GM12878 (cell line): ENCODE measurements around the gene RALGAPA1. TPM values are rescaled to one million over a fixed set of nuclear protein-coding genes. Genes with fewer than 3 reads are reported as not detected.

Experiments
- ATAC-seq: fragments of 200-7000 bp; cut with Tn5 transposase; 3 replicates; pipeline ENCODE4 v1.9.1; 2020; ENCODE audit warnings: mild to moderate bottlenecking, moderate library complexity
- BruUV-seq: library from RNA; stranded (reverse); fragments of 400-500 nt; replicated peaks from 2 replicates; lab custom pipeline; 2021; lab: Mats Ljungman, UMichigan
- CTCF ChIA-PET: fragments of 300-600 bp; sonication (Branson Sonifier 250); formaldehyde crosslinking; extraction: SDS; loops from one replicate; lab custom pipeline; 2021; ENCODE audit warnings: inconsistent platforms; lab: Yijun Ruan, JAX
- POLR2A ChIA-PET: fragments of 350-600 bp; formaldehyde crosslinking; extraction: SDS; loops from one replicate; lab custom pipeline; 2021; ENCODE audit warnings: inconsistent platforms; lab: Charles Lee
- RAD21 ChIA-PET: fragments of 300-600 bp; sonication (Branson Sonifier 250); formaldehyde crosslinking; loops from one replicate; lab custom pipeline; 2023; ENCODE audit warnings: antibody characterized with exemption; ENCODE audit not compliant: unreplicated experiment; lab: Charles Lee
- SMC1A ChIA-PET: fragments of 300-600 bp; sonication (Branson Sonifier 250); formaldehyde crosslinking; loops from one replicate; lab custom pipeline; 2023; ENCODE audit not compliant: unreplicated experiment, uncharacterized antibody; lab: Charles Lee
- DNase-seq: peaks from one replicate; pipeline ENCODE4 v3.0.0-alpha.2; 2011; ENCODE audit warnings: low read depth, low spot score
- FAIRE-seq: peaks from 3 replicates; lab custom pipeline; 2011; peaks lifted over from hg19 to GRCh38; lab: Jason Lieb, UNC
- H2AFZ ChIP-seq: 2 replicates; pipeline ENCODE4 v1.6.0; 2011; ENCODE audit warnings: low read depth, low read length, control low read depth; ENCODE audit not compliant: control insufficient read depth
- H3K27ac ChIP-seq: 2 replicates; pipeline ENCODE4 v1.5.1; 2011; ENCODE audit warnings: control low read depth; ENCODE audit not compliant: control insufficient read depth, insufficient read depth
- H3K27me3 ChIP-seq, 2 experiments: replicated peaks in 1 of 2; 2 replicates each; pipeline versions ENCODE4 v1.6.0 to v1.6.1; 2011; ENCODE audit warnings: low read length in 1 of 2; ENCODE audit not compliant: control insufficient read depth in 2 of 2, insufficient read depth in 2 of 2
- H3K36me3 ChIP-seq, 2 experiments: 2 replicates each; pipeline ENCODE4 v1.5.1; 2011; ENCODE audit warnings: low read length in 1 of 2; ENCODE audit not compliant: control insufficient read depth in 2 of 2, insufficient read depth in 2 of 2
- H3K4me1 ChIP-seq: 2 replicates; pipeline ENCODE4 v1.6.1; 2011; ENCODE audit warnings: mild to moderate bottlenecking, low read length, moderate library complexity, mixed read lengths; ENCODE audit not compliant: control insufficient read depth, insufficient read depth
- H3K4me2 ChIP-seq: 2 replicates; pipeline ENCODE4 v1.6.0; 2011; ENCODE audit warnings: control low read depth; ENCODE audit not compliant: control insufficient read depth, insufficient read depth
- H3K4me3 ChIP-seq: fragments of 200-600 bp; sonication (generic); 2 replicates; pipeline ENCODE4 v1.5.1; 2016
- H3K79me2 ChIP-seq: 2 replicates; pipeline ENCODE4 v1.6.0; 2011; ENCODE audit warnings: low read length; ENCODE audit not compliant: control insufficient read depth, insufficient read depth
- H3K9ac ChIP-seq: 2 replicates; pipeline ENCODE4 v1.8.0; 2011; ENCODE audit warnings: low read length, control low read depth, mixed read lengths; ENCODE audit not compliant: control insufficient read depth, insufficient read depth
- H3K9me3 ChIP-seq: replicated peaks from 3 replicates; pipeline ENCODE4 v1.5.1; 2011; ENCODE audit warnings: mild to moderate bottlenecking, low read length; ENCODE audit not compliant: control insufficient read depth, insufficient read depth
- H4K20me1 ChIP-seq: 2 replicates; pipeline ENCODE4 v1.6.0; 2011; ENCODE audit not compliant: control insufficient read depth, insufficient read depth
- ATF7 ChIP-seq: fragments of 450-650 bp; IDR thresholded peaks from 2 replicates; pipeline ENCODE4 v1.6.1; 2016; ENCODE audit warnings: low read depth, mild to moderate bottlenecking
- BHLHE40 ChIP-seq, 2 experiments: fragments of 450-650 bp in 1 of 2; IDR thresholded peaks; 2 replicates each; pipeline ENCODE4 v1.6.1; 2011 to 2017; ENCODE audit warnings: low read depth in 2 of 2, borderline replicate concordance in 1 of 2, improper control_type of control experiment in 1 of 2, low read length in 1 of 2, mild to moderate bottlenecking in 1 of 2
- EP300 ChIP-seq, 2 experiments: fragments of 150-350 bp in 1 of 2; IDR thresholded peaks; 2 replicates each; pipeline ENCODE4 v1.6.1; 2011 to 2012; ENCODE audit warnings: low read depth in 2 of 2, low read length in 2 of 2, borderline replicate concordance in 1 of 2, improper control_type of control experiment in 1 of 2, inconsistent platforms in 1 of 2; ENCODE audit not compliant: control insufficient read depth in 1 of 2
- FOXM1 ChIP-seq: IDR thresholded peaks from 2 replicates; pipeline ENCODE4 v1.6.1; 2012; ENCODE audit warnings: low read depth, mild to moderate bottlenecking, inconsistent platforms, low read length, moderate library complexity
- IKZF2 ChIP-seq, 2 experiments: fragments of 450-650 bp; IDR thresholded peaks; 2 replicates each; pipeline ENCODE4 v1.6.1; 2017; ENCODE audit warnings: mild to moderate bottlenecking in 2 of 2, moderate library complexity in 2 of 2
- NFYA ChIP-seq: IDR thresholded peaks from 2 replicates; pipeline ENCODE4 v1.6.1; 2011; ENCODE audit warnings: low read depth, mild to moderate bottlenecking, low read length, improper control_type of control experiment, borderline replicate concordance
- NKRF ChIP-seq: fragments of 450-650 bp; conservative IDR thresholded peaks from 2 replicates; pipeline ENCODE4 v1.6.1; 2017; ENCODE audit warnings: mild to moderate bottlenecking, moderate library complexity
- SKIL ChIP-seq: fragments of 450-650 bp; IDR thresholded peaks from 2 replicates; pipeline ENCODE4 v1.6.1; 2017; ENCODE audit warnings: mild to moderate bottlenecking, low read depth, inconsistent platforms; ENCODE audit not compliant: poor library complexity, severe bottlenecking
- SP1 ChIP-seq: IDR thresholded peaks from one replicate; pipeline ENCODE4 v1.6.1; 2011; ENCODE audit warnings: low read depth, low read length
- SREBF2 ChIP-seq: IDR thresholded peaks from 2 replicates; pipeline ENCODE4 v1.6.1; 2012; ENCODE audit warnings: mild to moderate bottlenecking, low read length
- WGBS: methylation state at CpG from one replicate; pipeline ENCODE4 v1.1.6; 2016; ENCODE audit warnings: low lambda C conversion rate; ENCODE audit not compliant: insufficient replicate concordance, insufficient coverage; ENCODE audit errors: missing lambda C conversion rate; 5-methylcytosine and 5-hydroxymethylcytosine counted together
- in situ Hi-C: fragments of 300-500 bp; cut with MboI; formaldehyde crosslinking; loops from 9 replicates; pipeline ENCODE4 v1.14.3; 2018; ENCODE audit warnings: mixed read lengths
- intact Hi-C: fragments of 100-400 bp; cut with micrococcal nuclease; formaldehyde crosslinking; loops from one replicate; pipeline ENCODE4 v1.14.2; 2022; ENCODE audit not compliant: unreplicated experiment
- polyA plus RNA-seq, 11 experiments: library from polyadenylated mRNA; depleted of rRNA in 4 of 11; unstranded in 6 of 11; stranded (reverse) in 5 of 11; fragments of >200 nt; fragmentation: Nextera tagmentation in 4 of 11; fragmentation: Illumina TruSeq in 1 of 11; extraction: Ambion mirVana in 4 of 11; extraction: Trizol in 1 of 11; gene quantifications; 1 replicate in 1 of 11; 2 replicates in 10 of 11; pipeline versions ENCODE4 v1.2.1 to v1.2.3, GENCODE V29; 2011 to 2016; ENCODE audit warnings: inconsistent platforms in 2 of 11, missing spikeins in 2 of 11, low read depth in 1 of 11
- total RNA-seq, 4 experiments: library from RNA; depleted of rRNA in 3 of 4; stranded (reverse); fragments of >200 nt in 3 of 4; fragmentation: Illumina TruSeq in 1 of 4; extraction: Trizol in 1 of 4; gene quantifications; 2 replicates each; pipeline versions ENCODE4 v1.2.1 to v1.2.3, GENCODE V29; 2013 to 2021
- TF ChIP-seq, protein P1 (sequence below): fragments of 450-650 bp; IDR thresholded peaks from 2 replicates; pipeline ENCODE4 v1.6.1; 2017; ENCODE audit warnings: borderline replicate concordance

Gene RALGAPA1
- total and polyA plus RNA-seq, 10 of the 15 experiments (the other 5 are each of a cell fraction or from before 2014, with no cell fraction given) = 5.6 to 26.7 (median 14.7) TPM

DNA sequence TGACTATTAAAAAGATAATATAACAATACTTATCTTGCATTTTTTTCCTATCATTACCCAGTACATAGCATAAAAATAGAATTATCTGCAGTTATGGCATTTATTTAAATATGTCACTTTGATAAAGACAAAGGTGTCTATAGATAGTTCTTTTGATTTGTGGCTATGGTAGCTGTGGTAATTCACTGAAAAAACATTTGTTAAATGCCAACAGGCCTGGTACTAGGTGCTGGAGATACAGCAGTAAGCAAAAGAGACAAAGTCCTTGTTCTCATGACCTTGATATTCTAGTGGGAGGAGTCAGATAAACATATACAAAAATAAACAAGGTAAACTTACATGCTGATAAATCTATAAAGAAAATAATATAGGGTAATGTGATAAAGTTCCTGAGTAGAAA lies 230.5 kb downstream of the RALGAPA1 start:
- no peak for DNase-seq
- CTCF ChIA-PET = no interaction called here

GRCh38 chr14:35578135-35578534 lies 231.0 kb downstream of the RALGAPA1 start:
- WGBS = 96% methylated on average over 2 of the region's 2 CpGs
- no peak for FAIRE-seq
- CTCF ChIA-PET = no interaction called here
- no peak overlapping the region for H3K9ac ChIP-seq
- TF ChIP-seq ATF7 = no peak
- TF ChIP-seq FOXM1 = no peak
- no peak for TF ChIP-seq NFYA
- no peak for TF ChIP-seq SP1
- TF ChIP-seq, protein P1, sequence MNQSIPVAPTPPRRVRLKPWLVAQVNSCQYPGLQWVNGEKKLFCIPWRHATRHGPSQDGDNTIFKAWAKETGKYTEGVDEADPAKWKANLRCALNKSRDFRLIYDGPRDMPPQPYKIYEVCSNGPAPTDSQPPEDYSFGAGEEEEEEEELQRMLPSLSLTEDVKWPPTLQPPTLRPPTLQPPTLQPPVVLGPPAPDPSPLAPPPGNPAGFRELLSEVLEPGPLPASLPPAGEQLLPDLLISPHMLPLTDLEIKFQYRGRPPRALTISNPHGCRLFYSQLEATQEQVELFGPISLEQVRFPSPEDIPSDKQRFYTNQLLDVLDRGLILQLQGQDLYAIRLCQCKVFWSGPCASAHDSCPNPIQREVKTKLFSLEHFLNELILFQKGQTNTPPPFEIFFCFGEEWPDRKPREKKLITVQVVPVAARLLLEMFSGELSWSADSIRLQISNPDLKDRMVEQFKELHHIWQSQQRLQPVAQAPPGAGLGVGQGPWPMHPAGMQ = no peak
- TF ChIP-seq SKIL = no peak
- TF ChIP-seq BHLHE40 (IDR thresholded peaks at IDR 0.05; ENCODE audit: borderline replicate concordance in 1 of 2, low read depth in 2 of 2, low read length in 1 of 2) = no peak
- TF ChIP-seq SREBF2 = no peak
- H4K20me1 ChIP-seq = no peaks in the 10 kb centered on the region
- no peak overlapping the region for H3K4me3 ChIP-seq
- no peak overlapping the region for H3K4me2 ChIP-seq
- ATAC-seq = no peak
- POLR2A ChIA-PET = no interaction called here
- no peak overlapping the region for H3K27ac ChIP-seq
- no peaks in the 10 kb centered on the region for H3K36me3 ChIP-seq
- no peaks in the 10 kb centered on the region for H3K27me3 ChIP-seq
- DNase-seq = no peak
- no peaks in the 10 kb centered on the region for H3K9me3 ChIP-seq
- intact Hi-C loops = no loop called here
- no peaks in the 10 kb centered on the region for H3K79me2 ChIP-seq
- RAD21 ChIA-PET = no interaction called here
- H2AFZ ChIP-seq = no peak overlapping the region
- no peaks in the 10 kb centered on the region for H3K4me1 ChIP-seq
- in situ Hi-C loops = no loop called here
- BruUV-seq = no TSS peak
- SMC1A ChIA-PET = no interaction called here

More for the DNA sequence above, 230.5 kb downstream of the RALGAPA1 start:
- Histone ChIP-seq H2AFZ (no peak overlapping the region), H3K9ac (no peak overlapping the region), H3K9me3 (no peaks in the 10 kb centered on the region), H3K27ac (no peak overlapping the region), H3K4me2 (no peak overlapping the region), H3K79me2 (no peaks in the 10 kb centered on the region), H3K27me3 (no peaks in the 10 kb centered on the region), H4K20me1 (no peaks in the 10 kb centered on the region), H3K4me1 (no peaks in the 10 kb centered on the region), H3K36me3 (no peaks in the 10 kb centered on the region), H3K4me3 (no peak overlapping the region)
- no peak for ATAC-seq
- no peak for TF ChIP-seq IKZF2 (IDR thresholded peaks at IDR 0.05)
- TF ChIP-seq NKRF = no peak
- TF ChIP-seq EP300 (IDR thresholded peaks at IDR 0.05; ENCODE audit: borderline replicate concordance in 1 of 2, control insufficient read depth in 1 of 2, low read depth in 2 of 2, low read length in 2 of 2) = no peak
- POLR2A ChIA-PET = no interaction called here
- no TSS peak for BruUV-seq
- RAD21 ChIA-PET = no interaction called here
- in situ Hi-C loops (no loop called here), intact Hi-C loops (no loop called here)
- SMC1A ChIA-PET = no interaction called here
- no peak for FAIRE-seq
